SK-N-SH treated with all-trans-retinoic acid at 6 μM for 48 hours (cell line): ENCODE measurements around the gene TBX1.

ENCODE experiments used
- ATAC-seq: fragments of 200-7000 bp; cut with Tn5 transposase; 3 replicates; pipeline ENCODE4 v1.9.1; 2020; ENCODE audit warnings: mild to moderate bottlenecking, moderate library complexity
- ARNTL ChIP-seq: fragments of 450-650 bp; formaldehyde crosslinking; IDR thresholded peaks from 2 replicates; pipeline ENCODE4 v1.5.0; 2020; ENCODE audit warnings: low read depth, mild to moderate bottlenecking, moderate library complexity, borderline replicate concordance
- BACH2 ChIP-seq: fragments of 250-450 bp; sonication (Bioruptor Pico); IDR thresholded peaks from 2 replicates; pipeline ENCODE4 v1.9.0; 2021; ENCODE audit warnings: mild to moderate bottlenecking, borderline replicate concordance
- CREB5 ChIP-seq: fragments of 250-450 bp; sonication (Bioruptor Pico); IDR thresholded peaks from 2 replicates; pipeline ENCODE4 v1.5.1; 2020; ENCODE audit warnings: low read depth, mild to moderate bottlenecking, moderate library complexity
- CSDC2 ChIP-seq: fragments of 250-450 bp; sonication (Bioruptor Pico); IDR thresholded peaks from 2 replicates; pipeline ENCODE4 v1.5.0; 2020; ENCODE audit warnings: mild to moderate bottlenecking, moderate library complexity
- CSRNP3 ChIP-seq: fragments of 250-450 bp; sonication (Bioruptor Pico); IDR thresholded peaks from 2 replicates; pipeline ENCODE4 v1.5.1; 2021; ENCODE audit warnings: mild to moderate bottlenecking, moderate library complexity
- ESRRG ChIP-seq: fragments of 250-450 bp; sonication (Bioruptor Pico); IDR thresholded peaks from 2 replicates; pipeline ENCODE4 v1.6.1; 2021; ENCODE audit warnings: mild to moderate bottlenecking
- GLIS3 ChIP-seq: fragments of 250-450 bp; sonication (Bioruptor Pico); IDR thresholded peaks from 2 replicates; pipeline ENCODE4 v1.5.0; 2020; ENCODE audit warnings: mild to moderate bottlenecking, moderate library complexity
- ISL1 ChIP-seq: fragments of 250-450 bp; sonication (Bioruptor Pico); IDR thresholded peaks from 2 replicates; pipeline ENCODE4 v2.1.2; 2022; ENCODE audit warnings: mild to moderate bottlenecking, moderate library complexity
- OSR1 ChIP-seq: fragments of 250-450 bp; sonication (Bioruptor Pico); IDR thresholded peaks from 2 replicates; pipeline ENCODE4 v1.8.0; 2022; ENCODE audit warnings: moderate library complexity, mild to moderate bottlenecking, inconsistent platforms
- POU6F1 ChIP-seq: fragments of 250-450 bp; sonication (Bioruptor Pico); IDR thresholded peaks from 2 replicates; pipeline ENCODE4 v1.8.0; 2021; ENCODE audit warnings: low read depth, mild to moderate bottlenecking, moderate library complexity, borderline replicate concordance
- RARB ChIP-seq: fragments of 250-450 bp; sonication (Bioruptor Pico); IDR thresholded peaks from 2 replicates; pipeline ENCODE4 v1.8.0; 2021; ENCODE audit warnings: mild to moderate bottlenecking, moderate library complexity
- SNAI2 ChIP-seq: fragments of 250-450 bp; sonication (Bioruptor Pico); IDR thresholded peaks from 2 replicates; pipeline ENCODE4 v1.5.0; 2020; ENCODE audit warnings: mild to moderate bottlenecking, moderate library complexity
- TCF4 ChIP-seq: fragments of 250-450 bp; sonication (Bioruptor Pico); IDR thresholded peaks from 2 replicates; pipeline ENCODE4 v1.8.0; 2021; ENCODE audit warnings: mild to moderate bottlenecking, moderate library complexity, borderline replicate concordance
- TOX ChIP-seq: fragments of 250-450 bp; sonication (Bioruptor Pico); IDR thresholded peaks from 2 replicates; pipeline ENCODE4 v1.8.0; 2021; ENCODE audit warnings: mild to moderate bottlenecking, moderate library complexity, borderline replicate concordance
- ZC3H10 ChIP-seq: fragments of 250-450 bp; sonication (Bioruptor Pico); IDR thresholded peaks from 2 replicates; pipeline ENCODE4 v1.5.1; 2021; ENCODE audit warnings: mild to moderate bottlenecking, moderate library complexity
- ZFP3 ChIP-seq: fragments of 250-450 bp; sonication (Bioruptor Pico); IDR thresholded peaks from 2 replicates; pipeline ENCODE4 v1.5.0; 2020; ENCODE audit warnings: mild to moderate bottlenecking, moderate library complexity
- ZFP30 ChIP-seq: fragments of 450-650 bp; formaldehyde crosslinking; IDR thresholded peaks from 2 replicates; pipeline ENCODE4 v1.5.0; 2022; ENCODE audit warnings: mild to moderate bottlenecking, moderate library complexity
- ZNF565 ChIP-seq: fragments of 450-650 bp; formaldehyde crosslinking; conservative IDR thresholded peaks from 2 replicates; pipeline ENCODE4 v1.5.0; 2020; ENCODE audit warnings: low read depth, mild to moderate bottlenecking, moderate library complexity
- ZNF70 ChIP-seq: fragments of 450-650 bp; formaldehyde crosslinking; IDR thresholded peaks from 2 replicates; pipeline ENCODE4 v1.5.0; 2020; ENCODE audit warnings: mild to moderate bottlenecking, moderate library complexity
- ZNF8 ChIP-seq: fragments of 450-650 bp; formaldehyde crosslinking; IDR thresholded peaks from 2 replicates; pipeline ENCODE4 v1.5.0; 2020; ENCODE audit warnings: mild to moderate bottlenecking, moderate library complexity
- TF ChIP-seq, protein P1 (sequence below): fragments of 250-450 bp; sonication (Bioruptor Pico); IDR thresholded peaks from 2 replicates; pipeline ENCODE4 v1.5.0; 2020; ENCODE audit warnings: mild to moderate bottlenecking, moderate library complexity
- TF ChIP-seq, protein P2 (sequence below): fragments of 250-450 bp; sonication (Bioruptor Pico); IDR thresholded peaks from 2 replicates; pipeline ENCODE4 v1.8.0; 2020; ENCODE audit warnings: mild to moderate bottlenecking, moderate library complexity, borderline replicate concordance

Gene TBX1

GRCh38 chr22:19719488-19720021 lies 41.0 kb upstream of the TBX1 start:
- no peak for TF ChIP-seq POU6F1 (CRISPR knock-in tag)
- TF ChIP-seq BACH2 = no peak
- TF ChIP-seq ISL1 = no peak
- TF ChIP-seq ZFP30 (CRISPR knock-in tag) = no peak
- no peak for TF ChIP-seq ZFP3 (CRISPR knock-in tag)
- no peak for TF ChIP-seq OSR1 (CRISPR knock-in tag)
- TF ChIP-seq ARNTL (CRISPR knock-in tag) = no peak
- no peak for TF ChIP-seq RARB
- no peak for TF ChIP-seq GLIS3 (CRISPR knock-in tag)
- TF ChIP-seq TOX (CRISPR knock-in tag) = no peak
- no peak for TF ChIP-seq CREB5 (CRISPR knock-in tag)
- no peak for TF ChIP-seq TCF4 (CRISPR knock-in tag)
- TF ChIP-seq ZNF8 (CRISPR knock-in tag) = no peak
- no peak for TF ChIP-seq SNAI2 (CRISPR knock-in tag)
- TF ChIP-seq CSRNP3 (CRISPR knock-in tag) = no peak
- no peak for TF ChIP-seq ZNF70 (CRISPR knock-in tag)
- TF ChIP-seq ESRRG (CRISPR knock-in tag) = no peak
- no peak for TF ChIP-seq CSDC2 (CRISPR knock-in tag)
- TF ChIP-seq ZC3H10 = no peak
- TF ChIP-seq, all 23 proteins: peak for 0
- ATAC-seq = no peak

GRCh38 chr22:19720150-19720827 lies 40.3 kb upstream of the TBX1 start:
- no peak for TF ChIP-seq CREB5 (CRISPR knock-in tag)
- no peak for TF ChIP-seq ISL1
- no peak for TF ChIP-seq RARB
- no peak for TF ChIP-seq GLIS3 (CRISPR knock-in tag)
- no peak for TF ChIP-seq CSDC2 (CRISPR knock-in tag)
- no peak for ATAC-seq

DNA sequence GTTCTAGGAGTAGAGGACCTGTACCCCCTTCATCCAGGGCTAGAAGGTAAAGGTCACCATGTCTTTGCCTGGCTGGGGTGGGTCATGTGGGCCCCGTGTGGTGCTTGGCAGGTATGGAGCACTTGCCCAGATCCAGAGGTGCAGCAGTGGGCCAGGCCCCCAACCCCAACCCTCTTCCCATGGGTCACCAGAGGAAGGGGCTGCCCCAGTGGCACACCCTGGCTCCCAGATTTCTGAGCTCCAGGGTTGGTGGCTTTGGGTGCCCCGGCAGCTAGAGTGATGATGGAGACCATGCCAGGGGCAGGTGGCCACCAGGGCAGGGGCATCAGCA lies 39.6 kb upstream of the TBX1 start:
- no peak for ATAC-seq
- TF ChIP-seq BACH2 = no peak
- TF ChIP-seq ARNTL (CRISPR knock-in tag) = no peak
- TF ChIP-seq OSR1 (CRISPR knock-in tag) = no peak
- TF ChIP-seq POU6F1 (CRISPR knock-in tag) = no peak
- no peak for TF ChIP-seq ZFP30 (CRISPR knock-in tag)
- no peak for TF ChIP-seq ZNF565 (CRISPR knock-in tag)
- no peak for TF ChIP-seq CSRNP3 (CRISPR knock-in tag)
- TF ChIP-seq, protein P1, sequence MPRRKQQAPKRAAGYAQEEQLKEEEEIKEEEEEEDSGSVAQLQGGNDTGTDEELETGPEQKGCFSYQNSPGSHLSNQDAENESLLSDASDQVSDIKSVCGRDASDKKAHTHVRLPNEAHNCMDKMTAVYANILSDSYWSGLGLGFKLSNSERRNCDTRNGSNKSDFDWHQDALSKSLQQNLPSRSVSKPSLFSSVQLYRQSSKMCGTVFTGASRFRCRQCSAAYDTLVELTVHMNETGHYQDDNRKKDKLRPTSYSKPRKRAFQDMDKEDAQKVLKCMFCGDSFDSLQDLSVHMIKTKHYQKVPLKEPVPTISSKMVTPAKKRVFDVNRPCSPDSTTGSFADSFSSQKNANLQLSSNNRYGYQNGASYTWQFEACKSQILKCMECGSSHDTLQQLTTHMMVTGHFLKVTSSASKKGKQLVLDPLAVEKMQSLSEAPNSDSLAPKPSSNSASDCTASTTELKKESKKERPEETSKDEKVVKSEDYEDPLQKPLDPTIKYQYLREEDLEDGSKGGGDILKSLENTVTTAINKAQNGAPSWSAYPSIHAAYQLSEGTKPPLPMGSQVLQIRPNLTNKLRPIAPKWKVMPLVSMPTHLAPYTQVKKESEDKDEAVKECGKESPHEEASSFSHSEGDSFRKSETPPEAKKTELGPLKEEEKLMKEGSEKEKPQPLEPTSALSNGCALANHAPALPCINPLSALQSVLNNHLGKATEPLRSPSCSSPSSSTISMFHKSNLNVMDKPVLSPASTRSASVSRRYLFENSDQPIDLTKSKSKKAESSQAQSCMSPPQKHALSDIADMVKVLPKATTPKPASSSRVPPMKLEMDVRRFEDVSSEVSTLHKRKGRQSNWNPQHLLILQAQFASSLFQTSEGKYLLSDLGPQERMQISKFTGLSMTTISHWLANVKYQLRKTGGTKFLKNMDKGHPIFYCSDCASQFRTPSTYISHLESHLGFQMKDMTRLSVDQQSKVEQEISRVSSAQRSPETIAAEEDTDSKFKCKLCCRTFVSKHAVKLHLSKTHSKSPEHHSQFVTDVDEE = no peak
- TF ChIP-seq, protein P2, sequence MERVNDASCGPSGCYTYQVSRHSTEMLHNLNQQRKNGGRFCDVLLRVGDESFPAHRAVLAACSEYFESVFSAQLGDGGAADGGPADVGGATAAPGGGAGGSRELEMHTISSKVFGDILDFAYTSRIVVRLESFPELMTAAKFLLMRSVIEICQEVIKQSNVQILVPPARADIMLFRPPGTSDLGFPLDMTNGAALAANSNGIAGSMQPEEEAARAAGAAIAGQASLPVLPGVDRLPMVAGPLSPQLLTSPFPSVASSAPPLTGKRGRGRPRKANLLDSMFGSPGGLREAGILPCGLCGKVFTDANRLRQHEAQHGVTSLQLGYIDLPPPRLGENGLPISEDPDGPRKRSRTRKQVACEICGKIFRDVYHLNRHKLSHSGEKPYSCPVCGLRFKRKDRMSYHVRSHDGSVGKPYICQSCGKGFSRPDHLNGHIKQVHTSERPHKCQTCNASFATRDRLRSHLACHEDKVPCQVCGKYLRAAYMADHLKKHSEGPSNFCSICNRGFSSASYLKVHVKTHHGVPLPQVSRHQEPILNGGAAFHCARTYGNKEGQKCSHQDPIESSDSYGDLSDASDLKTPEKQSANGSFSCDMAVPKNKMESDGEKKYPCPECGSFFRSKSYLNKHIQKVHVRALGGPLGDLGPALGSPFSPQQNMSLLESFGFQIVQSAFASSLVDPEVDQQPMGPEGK = no peak
- TF ChIP-seq ZNF70 (CRISPR knock-in tag) = no peak
- no peak for TF ChIP-seq ISL1
